SU-DHL-6 (cell line): Measurements from ENCODE around the gene SLC35F2.

ENCODE experiments used
- CTCF ChIP-seq: fragments of 200-600 bp; sonication (generic); IDR thresholded peaks from one replicate; pipeline ENCODE4 v1.5.1; 2017; ENCODE audit warnings: antibody characterized with exemption, mild to moderate bottlenecking, low read length, moderate library complexity; ENCODE audit not compliant: insufficient read depth, poor library complexity, severe bottlenecking
- EZH2phosphoT487 ChIP-seq: fragments of 200-600 bp; sonication (generic), shearing (Covaris generic); conservative IDR thresholded peaks from 2 replicates; pipeline ENCODE4 v1.6.1; 2018; ENCODE audit warnings: mild to moderate bottlenecking, antibody characterized with exemption, low read length, moderate library complexity, mixed read lengths

GRCh38 chr11:107856180-107856980, 2.2 kb downstream of the SLC35F2 start:
- TF ChIP-seq CTCF = no peak
- no peak for TF ChIP-seq EZH2phosphoT487
